HepG2 (cell line): ENCODE data around the gene SRRM2. TPM values are rescaled to one million over a fixed set of nuclear protein-coding genes. Genes with fewer than 3 reads are reported as not detected.
A peak's percentile ranks its signal among the peaks of the same experiment; 100 is the strongest.

Experiments used
- ATAC-seq: fragments of 200-7000 bp; cut with Tn5 transposase; 3 replicates; pipeline ENCODE4 v1.9.1; 2020; ENCODE audit warnings: mild to moderate bottlenecking, moderate library complexity
- BruUV-seq: library from RNA; stranded (reverse); fragments of 400-500 nt; replicated peaks from 2 replicates; lab custom pipeline; 2021; lab: Mats Ljungman, UMichigan
- CTCF ChIA-PET: fragments of 300-600 bp; formaldehyde crosslinking; extraction: SDS; loops from one replicate; lab custom pipeline; 2021; ENCODE audit warnings: low total read pairs, inconsistent platforms, low intra/inter-chr PET ratio; lab: Yijun Ruan, JAX
- POLR2A ChIA-PET: fragments of 350-600 bp; sonication (Branson Sonifier 250); formaldehyde crosslinking; loops from one replicate; lab custom pipeline; 2020; ENCODE audit warnings: antibody characterized with exemption, inconsistent platforms; lab: Yijun Ruan, JAX
- DNase-seq: peaks from one replicate; pipeline ENCODE4 v3.0.0-alpha.2; 2015; ENCODE audit warnings: low spot score
- FAIRE-seq: peaks from 3 replicates; lab custom pipeline; 2011; peaks lifted over from hg19 to GRCh38; lab: Jason Lieb, UNC
- H2AFZ ChIP-seq: one replicate; pipeline ENCODE4 v1.6.1; 2011; ENCODE audit warnings: low read length, inconsistent platforms
- H3K27ac ChIP-seq: fragments of 300-600 bp; 3 replicates; pipeline ENCODE4 v1.8.0; 2011; ENCODE audit warnings: mixed run types, mild to moderate bottlenecking, mixed read lengths, low read length, inconsistent platforms; ENCODE audit not compliant: insufficient read depth; ENCODE audit errors: extremely low read length
- H3K27me3 ChIP-seq, 2 experiments: fragments of 200-600 bp in 1 of 2; 2 replicates in 1 of 2; 3 replicates in 1 of 2; pipeline versions ENCODE4 v1.6.0 to v1.8.0; 2011; ENCODE audit warnings: low read length in 2 of 2, mild to moderate bottlenecking in 2 of 2, moderate library complexity in 2 of 2, inconsistent platforms in 1 of 2; ENCODE audit not compliant: insufficient read depth in 2 of 2, control insufficient read depth in 1 of 2
- H3K36me3 ChIP-seq, 2 experiments: fragments of 200-600 bp in 1 of 2; replicated peaks in 1 of 2; 2 replicates in 1 of 2; 3 replicates in 1 of 2; pipeline versions ENCODE4 v1.5.1 to v1.8.0; 2011; ENCODE audit warnings: low read length in 2 of 2, inconsistent platforms in 1 of 2; ENCODE audit not compliant: insufficient read depth in 2 of 2, control insufficient read depth in 1 of 2
- H3K4me1 ChIP-seq: 2 replicates; pipeline ENCODE4 v1.5.1; 2012; ENCODE audit warnings: low read length, inconsistent platforms; ENCODE audit not compliant: insufficient read depth
- H3K4me2 ChIP-seq: 2 replicates; pipeline ENCODE4 v1.6.0; 2011; ENCODE audit warnings: low read depth, low read length, inconsistent platforms
- H3K4me3 ChIP-seq, 3 experiments: fragments of 200-600 bp in 1 of 3; sonication (generic), shearing (Covaris generic) in 1 of 3; replicated peaks in 1 of 3; 2 replicates each; pipeline ENCODE4 v1.5.1; 2011 to 2016; ENCODE audit warnings: low read length in 3 of 3, inconsistent platforms in 2 of 3, low read depth in 2 of 3, mild to moderate bottlenecking in 2 of 3, control low read depth in 1 of 3, mixed read lengths in 1 of 3; ENCODE audit not compliant: insufficient read depth in 1 of 3
- H3K79me2 ChIP-seq: one replicate; pipeline ENCODE4 v1.6.1; 2011; ENCODE audit warnings: low read length, inconsistent platforms; ENCODE audit not compliant: insufficient read depth
- H3K9ac ChIP-seq: 2 replicates; pipeline ENCODE4 v1.6.0; 2011; ENCODE audit warnings: mild to moderate bottlenecking, low read depth, low read length, inconsistent platforms; ENCODE audit not compliant: insufficient read depth
- H3K9me3 ChIP-seq: 2 replicates; pipeline ENCODE4 v1.5.1; 2012; ENCODE audit warnings: mild to moderate bottlenecking, low read length
- H4K20me1 ChIP-seq: 2 replicates; pipeline ENCODE4 v1.6.0; 2011; ENCODE audit warnings: inconsistent platforms, mild to moderate bottlenecking, low read length, moderate library complexity; ENCODE audit not compliant: insufficient read depth
- BCL6 ChIP-seq: IDR thresholded peaks from 2 replicates; pipeline ENCODE4 v1.6.1; 2016; ENCODE audit warnings: missing genetic modification reagents, missing compliant biosample characterization
- CENPX ChIP-seq: sonication (generic); formaldehyde crosslinking; IDR thresholded peaks from 2 replicates; pipeline ENCODE4 v1.9.0; 2021; ENCODE audit warnings: mild to moderate bottlenecking, missing genetic modification reagents, moderate library complexity
- POLR2A ChIP-seq, 2 experiments: IDR thresholded peaks; 2 replicates each; pipeline ENCODE4 v1.6.1; 2011; ENCODE audit warnings: low read depth in 2 of 2, low read length in 2 of 2, mild to moderate bottlenecking in 1 of 2, moderate library complexity in 1 of 2; ENCODE audit not compliant: insufficient read depth in 1 of 2
- RBFOX2 ChIP-seq: fragments of 200-400 bp; formaldehyde crosslinking; IDR thresholded peaks from 2 replicates; pipeline ENCODE4 v1.6.1; 2017; ENCODE audit warnings: low read depth, mild to moderate bottlenecking, low read length
- ZBTB38 ChIP-seq: sonication (generic); formaldehyde crosslinking; IDR thresholded peaks from 2 replicates; pipeline ENCODE4 v1.5.1; 2020; ENCODE audit warnings: mild to moderate bottlenecking, missing genetic modification reagents
- WGBS: methylation state at CpG from one replicate; pipeline ENCODE4 v1.1.6; 2017; ENCODE audit warnings: low lambda C conversion rate; 5-methylcytosine and 5-hydroxymethylcytosine counted together
- in situ Hi-C: cut with HindIII; loops from 2 replicates; pipeline ENCODE4 v1.10.0; 2017; ENCODE audit warnings: low pct_unique_long_range_greater_than_20kb; ENCODE audit not compliant: extremely low pct_ligation_motif_present
- intact Hi-C: fragments of 100-400 bp; cut with micrococcal nuclease; formaldehyde crosslinking; loops from one replicate; pipeline ENCODE4 v1.10.0; 2022; ENCODE audit not compliant: unreplicated experiment
- polyA plus RNA-seq, 8 experiments: library from polyadenylated mRNA; depleted of rRNA in 3 of 8; stranded (reverse) in 7 of 8; unstranded in 1 of 8; fragments of >200 nt; fragmentation: Illumina TruSeq in 4 of 8; extraction: Trizol in 4 of 8; gene quantifications; 2 replicates each; pipeline versions ENCODE4 v1.2.1 to v1.2.3, GENCODE V29; 2011 to 2016; ENCODE audit warnings: low read depth in 4 of 8, missing spikeins in 1 of 8, mixed read lengths in 1 of 8; ENCODE audit not compliant: insufficient read depth in 1 of 8
- total RNA-seq, 5 experiments: library from RNA; depleted of rRNA; stranded (reverse); fragments of >200 nt; fragmentation: Illumina TruSeq; extraction: Trizol; gene quantifications; 2 replicates each; pipeline ENCODE4 v1.2.3, GENCODE V29; 2016; ENCODE audit warnings: low read depth in 1 of 5
- TF ChIP-seq, protein P1 (sequence below): sonication (generic); formaldehyde crosslinking; IDR thresholded peaks from 2 replicates; pipeline ENCODE4 v1.8.1; 2022; ENCODE audit warnings: low read depth, mild to moderate bottlenecking, missing genetic modification reagents
- TF ChIP-seq, protein P2 (sequence below): sonication (generic); formaldehyde crosslinking; IDR thresholded peaks from 2 replicates; pipeline ENCODE4 v1.4.0; 2020; ENCODE audit warnings: missing genetic modification reagents, borderline replicate concordance

SRRM2 gene
- total and polyA plus RNA-seq, 2 of the 13 experiments (the other 11 are each of a cell fraction or from before 2014, with no cell fraction given): 50.4 to 112 TPM

DNA sequence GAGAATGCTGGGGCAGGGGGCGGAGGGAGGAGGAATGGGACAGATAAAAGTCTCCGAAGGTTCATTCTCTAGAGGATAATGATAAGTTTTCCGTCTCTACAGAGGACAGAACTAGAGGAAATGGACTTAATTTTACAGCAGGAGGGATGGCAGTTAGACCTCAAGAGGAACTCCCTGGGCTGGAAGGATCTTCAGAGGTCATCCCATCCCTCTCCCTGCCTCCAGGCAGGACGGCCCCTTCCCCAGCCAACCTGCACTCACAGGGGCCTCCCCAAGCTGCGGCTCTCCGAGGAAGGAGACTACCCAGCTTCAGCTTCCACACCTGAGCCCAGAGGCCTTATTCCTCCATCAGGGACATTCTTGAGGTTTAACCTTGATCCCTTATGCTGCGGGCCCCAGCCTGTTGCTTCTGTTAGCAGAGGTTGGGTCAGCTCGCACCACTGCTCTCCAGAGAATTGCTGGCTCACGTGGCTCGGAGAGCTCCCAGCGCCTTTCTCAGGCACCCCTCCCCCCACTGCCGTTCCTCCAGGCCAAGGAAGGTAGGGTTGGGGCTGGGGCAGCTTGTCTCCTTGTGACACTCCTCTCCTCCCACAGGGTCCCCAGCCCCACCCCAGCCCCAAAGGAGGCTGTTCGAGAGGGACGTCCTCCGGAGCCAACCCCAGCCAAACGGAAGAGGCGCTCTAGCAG is 16.1 kb downstream of the SRRM2 start:
- in situ Hi-C loops (no loop called here), intact Hi-C loops (no loop called here)
- Histone ChIP-seq H3K4me1 (no peaks in the 10 kb centered on the region), H3K9me3 (no peaks in the 10 kb centered on the region), H4K20me1 (peaks cover 10% of the 10 kb centered on the region), H3K79me2 (peaks cover 16% of the 10 kb centered on the region), H3K36me3 (peaks cover 49 to 94% of the 10 kb centered on the region in 2 experiments), H3K9ac (no peak overlapping the region), H3K27me3 (no peaks in the 10 kb centered on the region), H3K4me3 (no peak overlapping the region), H3K4me2 (no peak overlapping the region), H2AFZ (no peak overlapping the region), H3K27ac (no peak overlapping the region)
- CTCF ChIA-PET: no interaction called here
- DNase-seq: no peak
- TF ChIP-seq BCL6 (CRISPR knock-in tag) (no peak), RBFOX2 (peak; percentile 20; the same call in 1 of the 2 replicates), POLR2A (IDR thresholded peaks at IDR 0.05; ENCODE audit: insufficient read depth in 1 of 2, low read depth in 2 of 2, low read length in 2 of 2) (0 out of 4 replicates have a peak, but pooled peaks of 1 of the 2 experiments have one; percentile 15), CENPX (no peak), ZBTB38 (no peak)
- TF ChIP-seq, protein P1, sequence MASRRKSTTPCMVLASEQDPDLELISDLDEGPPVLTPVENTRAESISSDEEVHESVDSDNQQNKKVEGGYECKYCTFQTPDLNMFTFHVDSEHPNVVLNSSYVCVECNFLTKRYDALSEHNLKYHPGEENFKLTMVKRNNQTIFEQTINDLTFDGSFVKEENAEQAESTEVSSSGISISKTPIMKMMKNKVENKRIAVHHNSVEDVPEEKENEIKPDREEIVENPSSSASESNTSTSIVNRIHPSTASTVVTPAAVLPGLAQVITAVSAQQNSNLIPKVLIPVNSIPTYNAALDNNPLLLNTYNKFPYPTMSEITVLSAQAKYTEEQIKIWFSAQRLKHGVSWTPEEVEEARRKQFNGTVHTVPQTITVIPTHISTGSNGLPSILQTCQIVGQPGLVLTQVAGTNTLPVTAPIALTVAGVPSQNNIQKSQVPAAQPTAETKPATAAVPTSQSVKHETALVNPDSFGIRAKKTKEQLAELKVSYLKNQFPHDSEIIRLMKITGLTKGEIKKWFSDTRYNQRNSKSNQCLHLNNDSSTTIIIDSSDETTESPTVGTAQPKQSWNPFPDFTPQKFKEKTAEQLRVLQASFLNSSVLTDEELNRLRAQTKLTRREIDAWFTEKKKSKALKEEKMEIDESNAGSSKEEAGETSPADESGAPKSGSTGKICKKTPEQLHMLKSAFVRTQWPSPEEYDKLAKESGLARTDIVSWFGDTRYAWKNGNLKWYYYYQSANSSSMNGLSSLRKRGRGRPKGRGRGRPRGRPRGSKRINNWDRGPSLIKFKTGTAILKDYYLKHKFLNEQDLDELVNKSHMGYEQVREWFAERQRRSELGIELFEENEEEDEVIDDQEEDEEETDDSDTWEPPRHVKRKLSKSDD (CRISPR knock-in tag): no peak
- TF ChIP-seq, protein P2, sequence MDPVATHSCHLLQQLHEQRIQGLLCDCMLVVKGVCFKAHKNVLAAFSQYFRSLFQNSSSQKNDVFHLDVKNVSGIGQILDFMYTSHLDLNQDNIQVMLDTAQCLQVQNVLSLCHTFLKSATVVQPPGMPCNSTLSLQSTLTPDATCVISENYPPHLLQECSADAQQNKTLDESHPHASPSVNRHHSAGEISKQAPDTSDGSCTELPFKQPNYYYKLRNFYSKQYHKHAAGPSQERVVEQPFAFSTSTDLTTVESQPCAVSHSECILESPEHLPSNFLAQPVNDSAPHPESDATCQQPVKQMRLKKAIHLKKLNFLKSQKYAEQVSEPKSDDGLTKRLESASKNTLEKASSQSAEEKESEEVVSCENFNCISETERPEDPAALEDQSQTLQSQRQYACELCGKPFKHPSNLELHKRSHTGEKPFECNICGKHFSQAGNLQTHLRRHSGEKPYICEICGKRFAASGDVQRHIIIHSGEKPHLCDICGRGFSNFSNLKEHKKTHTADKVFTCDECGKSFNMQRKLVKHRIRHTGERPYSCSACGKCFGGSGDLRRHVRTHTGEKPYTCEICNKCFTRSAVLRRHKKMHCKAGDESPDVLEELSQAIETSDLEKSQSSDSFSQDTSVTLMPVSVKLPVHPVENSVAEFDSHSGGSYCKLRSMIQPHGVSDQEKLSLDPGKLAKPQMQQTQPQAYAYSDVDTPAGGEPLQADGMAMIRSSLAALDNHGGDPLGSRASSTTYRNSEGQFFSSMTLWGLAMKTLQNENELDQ (CRISPR knock-in tag): no peak
- POLR2A ChIA-PET: interaction anchor here (1.5 kb wide), 1 partner anchor 9 kb away, joined by 3 read pairs; the partner anchor contains the start of gene ELOB
- ATAC-seq: no peak
- 93% methylated on average over 16 of the region's 17 CpGs for WGBS
- BruUV-seq: no TSS peak
- no peak for FAIRE-seq
